ENCODE results near the gene CAMTA1. TPM values are rescaled to one million over a fixed set of nuclear protein-coding genes. Genes with fewer than 3 reads are reported as not detected.

CAMTA1 gene
- total RNA-seq, 1 donor from 2014 or later = 268 TPM

DNA sequence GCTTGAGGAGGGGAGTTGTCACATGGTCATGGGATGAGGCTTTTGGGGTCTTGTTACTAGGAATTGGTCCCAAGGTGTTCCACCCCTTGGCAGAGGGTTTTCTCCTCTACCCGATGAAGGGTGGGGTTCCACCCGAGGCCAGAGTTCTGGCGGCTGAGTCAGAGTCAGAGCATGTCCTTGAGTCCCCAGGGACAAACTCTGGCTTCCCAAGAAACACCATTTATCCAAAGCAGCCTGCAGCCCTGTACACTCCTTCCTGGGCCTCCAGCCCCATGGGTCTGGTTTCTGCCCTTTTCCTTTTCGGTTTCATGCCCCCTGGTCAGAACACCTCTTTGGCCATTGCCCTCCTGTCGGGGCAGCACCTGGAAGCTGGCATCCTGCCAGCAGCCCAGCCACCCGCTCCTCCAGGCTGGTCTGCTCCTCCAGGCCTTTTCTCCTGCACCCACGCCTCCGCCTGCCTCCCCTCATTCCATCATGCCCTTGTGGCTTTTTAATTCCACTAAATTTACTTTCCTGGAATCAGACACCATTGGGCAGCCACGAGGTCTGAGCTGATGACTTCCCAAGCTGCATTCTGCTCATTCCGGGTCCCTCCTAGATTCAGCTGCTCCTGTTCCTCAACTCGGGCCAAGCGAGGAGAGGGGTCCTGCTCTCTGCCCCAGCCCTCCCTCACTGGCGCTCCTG, 684.1 kb downstream of the CAMTA1 start:
- H3K79me2 ChIP-seq (ENCODE audit: low read depth) = no peaks in the 10 kb centered on the region
- no peak overlapping the region for H2AFZ ChIP-seq (replicated peaks)
- no peaks in the 10 kb centered on the region for H3K36me3 Mint-ChIP-seq
- DNase-seq (ENCODE audit: low spot score) = no peak
- H4K20me1 ChIP-seq (ENCODE audit: low read depth) = no peaks in the 10 kb centered on the region
- no peaks in the 10 kb centered on the region for H3K36me3 ChIP-seq
- no peak overlapping the region for H3K27ac Mint-ChIP-seq
- H3K27ac ChIP-seq = no peak overlapping the region
- no peak overlapping the region for H3K9ac ChIP-seq
- no peaks in the 10 kb centered on the region for H3K27me3 ChIP-seq
- no peak for TF ChIP-seq EZH2 (IDR thresholded peaks at IDR 0.05)
- TF ChIP-seq, protein P1, sequence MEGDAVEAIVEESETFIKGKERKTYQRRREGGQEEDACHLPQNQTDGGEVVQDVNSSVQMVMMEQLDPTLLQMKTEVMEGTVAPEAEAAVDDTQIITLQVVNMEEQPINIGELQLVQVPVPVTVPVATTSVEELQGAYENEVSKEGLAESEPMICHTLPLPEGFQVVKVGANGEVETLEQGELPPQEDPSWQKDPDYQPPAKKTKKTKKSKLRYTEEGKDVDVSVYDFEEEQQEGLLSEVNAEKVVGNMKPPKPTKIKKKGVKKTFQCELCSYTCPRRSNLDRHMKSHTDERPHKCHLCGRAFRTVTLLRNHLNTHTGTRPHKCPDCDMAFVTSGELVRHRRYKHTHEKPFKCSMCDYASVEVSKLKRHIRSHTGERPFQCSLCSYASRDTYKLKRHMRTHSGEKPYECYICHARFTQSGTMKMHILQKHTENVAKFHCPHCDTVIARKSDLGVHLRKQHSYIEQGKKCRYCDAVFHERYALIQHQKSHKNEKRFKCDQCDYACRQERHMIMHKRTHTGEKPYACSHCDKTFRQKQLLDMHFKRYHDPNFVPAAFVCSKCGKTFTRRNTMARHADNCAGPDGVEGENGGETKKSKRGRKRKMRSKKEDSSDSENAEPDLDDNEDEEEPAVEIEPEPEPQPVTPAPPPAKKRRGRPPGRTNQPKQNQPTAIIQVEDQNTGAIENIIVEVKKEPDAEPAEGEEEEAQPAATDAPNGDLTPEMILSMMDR (IDR thresholded peaks at IDR 0.05) = no peak
- TF ChIP-seq EZH2phosphoT487 (IDR thresholded peaks at IDR 0.05) = no peak
- no peaks in the 10 kb centered on the region for H3K9me3 Mint-ChIP-seq
- peaks cover 6% of the 10 kb centered on the region for H3K4me1 Mint-ChIP-seq
- peaks cover 5% of the 10 kb centered on the region for H3K27me3 Mint-ChIP-seq (ENCODE audit: insufficient read depth, low read depth)
- no peak overlapping the region for H3K4me3 ChIP-seq
- H3K9me3 ChIP-seq (ENCODE audit: low read depth) = no peaks in the 10 kb centered on the region
- no peaks in the 10 kb centered on the region for H3F3A ChIP-seq (ENCODE audit: low read depth)
- no peak overlapping the region for H3K4me3 Mint-ChIP-seq
- no peak overlapping the region for H3K4me2 ChIP-seq
- H3K4me1 ChIP-seq = no peaks in the 10 kb centered on the region

DNA sequence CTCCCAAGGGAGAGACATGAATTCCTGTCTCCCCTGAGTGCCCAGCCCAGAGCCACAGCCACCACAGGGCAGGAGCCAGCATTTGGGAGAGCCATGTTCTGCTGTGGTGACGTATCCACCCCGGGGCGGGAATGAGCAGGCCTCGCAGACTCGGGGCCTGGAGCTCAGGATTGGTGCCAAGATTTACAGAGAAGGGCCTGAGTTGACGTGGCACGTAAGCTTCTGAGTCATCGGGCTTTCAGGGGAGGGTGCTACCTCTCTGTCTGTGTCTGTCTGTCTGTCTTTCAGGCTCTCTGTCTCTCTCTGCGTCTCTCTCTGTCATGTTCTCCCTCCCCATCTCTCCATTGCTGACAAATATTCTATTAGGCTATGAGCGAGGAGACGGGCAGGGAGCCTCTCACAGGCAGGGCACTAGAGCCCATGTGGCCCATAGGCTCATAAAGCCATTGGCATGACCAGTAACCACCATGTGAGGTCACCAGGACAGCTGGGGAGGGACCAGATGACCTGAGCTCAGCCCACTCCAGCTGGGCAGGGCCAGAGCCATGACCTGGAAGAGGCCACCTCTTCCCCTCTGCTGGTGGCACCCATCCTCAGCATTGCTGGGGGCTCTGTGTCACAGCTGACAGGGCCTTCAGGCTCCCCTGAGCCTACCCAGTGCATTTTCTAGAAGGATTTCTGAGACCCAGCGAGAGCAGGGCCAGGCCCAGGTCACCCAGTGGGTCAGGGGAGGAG, 685.8 kb downstream of the CAMTA1 start:
- H3K27ac ChIP-seq = no peak overlapping the region
- no peaks in the 10 kb centered on the region for H3K36me3 ChIP-seq
- no peak for TF ChIP-seq EZH2phosphoT487 (IDR thresholded peaks at IDR 0.05)
- TF ChIP-seq EZH2 (IDR thresholded peaks at IDR 0.05) = no peak
- TF ChIP-seq, protein P1 (IDR thresholded peaks at IDR 0.05) = no peak
- Mint-ChIP-seq H3K27me3 (ENCODE audit: insufficient read depth, low read depth) (peaks cover 6% of the 10 kb centered on the region), H3K4me3 (no peak overlapping the region), H3K4me1 (peaks cover 6% of the 10 kb centered on the region), H3K27ac (no peak overlapping the region), H3K36me3 (no peaks in the 10 kb centered on the region), H3K9me3 (no peaks in the 10 kb centered on the region)
- H4K20me1 ChIP-seq (ENCODE audit: low read depth) = no peaks in the 10 kb centered on the region
- H3K4me3 ChIP-seq = no peak overlapping the region
- no peaks in the 10 kb centered on the region for H3K27me3 ChIP-seq
- no peak overlapping the region for H3K4me2 ChIP-seq
- no peaks in the 10 kb centered on the region for H3K4me1 ChIP-seq
- DNase-seq (ENCODE audit: low spot score) = no peak
- H2AFZ ChIP-seq (replicated peaks) = no peak overlapping the region
- H3F3A ChIP-seq (ENCODE audit: low read depth) = no peaks in the 10 kb centered on the region
- H3K9me3 ChIP-seq (ENCODE audit: low read depth) = no peaks in the 10 kb centered on the region
- no peak overlapping the region for H3K9ac ChIP-seq
- no peaks in the 10 kb centered on the region for H3K79me2 ChIP-seq (ENCODE audit: low read depth)

DNA sequence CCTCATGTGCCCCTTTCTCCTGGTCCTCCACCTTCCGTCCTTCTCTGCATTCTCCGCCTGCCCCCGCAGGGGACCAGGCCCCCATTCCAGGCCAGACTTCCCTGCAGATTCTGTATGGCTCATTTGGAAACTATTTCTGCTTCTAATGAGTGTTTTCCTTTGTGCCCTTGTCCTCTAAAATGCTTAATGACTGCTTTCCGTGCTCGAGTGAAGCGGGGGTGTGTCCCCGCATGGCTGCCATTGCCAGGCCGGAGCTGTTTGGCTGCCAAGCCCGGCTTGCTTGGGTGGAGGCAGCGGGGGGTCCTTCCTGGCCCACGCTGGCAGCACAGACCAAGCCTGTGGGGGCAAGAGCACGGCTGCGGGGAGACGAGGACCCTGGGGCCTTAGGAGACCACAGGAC, 686.6 kb downstream of the CAMTA1 start:
- Histone ChIP-seq H3F3A (ENCODE audit: low read depth) (no peaks in the 10 kb centered on the region), H3K9me3 (ENCODE audit: low read depth) (no peaks in the 10 kb centered on the region), H3K4me3 (no peak overlapping the region), H2AFZ (replicated peaks) (no peak overlapping the region), H4K20me1 (ENCODE audit: low read depth) (no peaks in the 10 kb centered on the region), H3K79me2 (ENCODE audit: low read depth) (no peaks in the 10 kb centered on the region), H3K36me3 (no peaks in the 10 kb centered on the region), H3K9ac (no peak overlapping the region), H3K4me1 (peaks cover 5% of the 10 kb centered on the region), H3K27me3 (no peaks in the 10 kb centered on the region), H3K27ac (no peak overlapping the region), H3K4me2 (no peak overlapping the region)
- Mint-ChIP-seq H3K4me3 (no peak overlapping the region), H3K27ac (no peak overlapping the region), H3K9me3 (no peaks in the 10 kb centered on the region), H3K36me3 (no peaks in the 10 kb centered on the region), H3K27me3 (ENCODE audit: insufficient read depth, low read depth) (peaks cover 8% of the 10 kb centered on the region), H3K4me1 (peaks cover 9% of the 10 kb centered on the region)
- no peak for DNase-seq (ENCODE audit: low spot score)
- TF ChIP-seq, protein P1 (IDR thresholded peaks at IDR 0.05) = no peak
- TF ChIP-seq EZH2 (IDR thresholded peaks at IDR 0.05) (no peak), EZH2phosphoT487 (IDR thresholded peaks at IDR 0.05) (no peak)

Data from neural progenitor cell (in vitro differentiated cells).